GM21360 (cell line): ENCODE results near the gene TARBP1.
"Not testable (repeated sequence)": the region's sequence is repeated elsewhere in the genome, so short reads cannot be mapped to it uniquely, and the experiment has no call there.

Experiments used
- ATAC-seq: cut with Tn5 transposase; IDR thresholded peaks from one replicate; pipeline ENCODE4 v1.9.1; 2021; ENCODE audit warnings: mild to moderate bottlenecking, moderate library complexity; ENCODE audit not compliant: unreplicated experiment

The TARBP1 gene

DNA sequence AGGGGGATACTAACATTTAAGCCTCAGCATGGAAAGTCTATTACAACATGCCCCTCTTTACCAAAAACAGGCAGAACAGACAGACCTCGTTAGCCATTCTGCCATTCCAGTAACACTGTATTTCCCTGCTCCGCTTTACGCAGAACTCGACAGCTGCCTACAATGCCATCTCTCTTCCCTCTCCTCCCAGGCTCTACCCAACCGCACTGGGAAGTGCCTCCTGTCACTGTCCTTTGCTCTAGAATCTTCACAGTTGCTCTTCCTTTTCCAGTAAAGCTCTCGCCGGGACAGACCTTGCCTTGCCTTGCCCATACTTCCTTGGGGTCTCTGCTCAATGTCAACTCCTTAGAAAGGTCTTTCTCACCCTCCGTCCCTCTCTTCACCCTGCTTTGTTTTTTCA lies 82.9 kb downstream of the TARBP1 start:
- ATAC-seq, result no peak

DNA sequence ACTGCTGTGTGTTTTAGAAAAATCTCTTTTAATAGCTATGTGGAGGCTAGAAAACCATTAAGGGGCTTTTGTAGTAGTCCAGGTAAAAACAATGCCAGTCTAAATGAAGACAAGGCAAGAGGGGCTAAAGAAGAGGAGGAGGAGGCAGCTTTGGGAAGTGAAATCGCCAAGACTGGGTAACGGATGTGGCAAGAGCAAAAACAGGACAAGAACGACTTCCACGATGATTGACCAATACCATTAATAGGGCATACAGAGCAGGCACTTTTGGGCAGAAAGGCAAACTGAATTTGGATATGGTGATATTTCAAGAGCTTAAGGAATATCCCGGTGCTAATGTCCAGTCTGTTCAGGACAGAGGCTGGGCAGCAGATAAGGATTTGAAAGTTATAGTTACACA lies 83.7 kb downstream of the TARBP1 start:
- ATAC-seq, result no peak

DNA sequence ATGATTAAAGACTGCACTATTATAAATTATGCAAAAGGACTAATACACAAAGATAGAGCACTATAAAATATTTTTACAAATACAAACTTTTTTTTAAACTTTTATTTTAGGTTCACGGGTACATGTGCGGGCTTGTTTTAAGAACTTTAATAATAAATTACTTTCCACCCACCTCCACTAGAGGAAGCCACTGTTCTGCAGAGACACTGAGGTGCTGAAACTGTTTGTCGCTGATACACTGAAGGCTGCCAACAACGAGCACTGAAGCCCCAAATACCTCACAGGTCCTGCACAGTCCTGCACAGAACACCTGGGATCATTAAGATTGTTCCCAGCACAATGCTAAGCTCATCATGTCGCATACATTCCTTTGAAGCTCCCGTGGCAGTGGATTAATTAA lies 85.8 kb downstream of the TARBP1 start:
- no peak for ATAC-seq

DNA sequence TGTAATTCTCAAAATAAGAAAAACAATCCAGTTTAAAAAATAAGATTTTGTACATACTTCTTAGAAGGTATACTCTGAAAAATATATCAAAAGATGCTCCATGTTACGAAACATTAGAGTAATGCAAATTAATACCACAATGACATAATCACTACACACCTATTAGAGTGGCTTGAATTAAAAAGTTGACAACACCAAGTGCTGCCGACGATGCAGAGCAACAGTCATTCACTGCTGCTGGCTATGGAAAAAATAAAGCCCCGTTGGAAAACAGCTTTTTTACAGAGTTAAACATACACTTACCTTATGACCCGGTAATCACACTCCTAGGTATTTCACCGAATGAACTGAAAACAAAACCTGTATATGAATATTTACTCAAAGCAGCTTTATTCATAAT lies 90.9 kb downstream of the TARBP1 start:
- ATAC-seq, result no peak

DNA sequence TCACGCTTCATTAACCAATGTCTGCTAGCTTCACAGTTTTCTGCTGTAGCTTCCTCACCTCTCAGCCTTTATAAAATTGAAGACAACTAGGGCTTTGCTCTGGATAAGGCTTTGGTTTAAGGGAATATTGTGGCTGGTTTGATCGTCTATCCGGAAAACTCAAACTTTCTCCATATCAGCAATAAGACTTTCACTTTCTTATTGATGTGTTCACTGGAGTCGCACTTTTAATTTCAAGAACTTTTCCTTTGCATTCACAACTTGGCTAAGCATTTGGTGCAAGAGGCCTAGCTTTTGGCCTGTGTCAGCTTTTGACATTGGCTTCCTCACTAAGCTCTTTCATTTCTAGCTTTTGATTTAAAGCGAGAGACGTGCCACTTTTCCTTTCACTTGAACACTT lies 92.9 kb downstream of the TARBP1 start:
- no peak for ATAC-seq

DNA sequence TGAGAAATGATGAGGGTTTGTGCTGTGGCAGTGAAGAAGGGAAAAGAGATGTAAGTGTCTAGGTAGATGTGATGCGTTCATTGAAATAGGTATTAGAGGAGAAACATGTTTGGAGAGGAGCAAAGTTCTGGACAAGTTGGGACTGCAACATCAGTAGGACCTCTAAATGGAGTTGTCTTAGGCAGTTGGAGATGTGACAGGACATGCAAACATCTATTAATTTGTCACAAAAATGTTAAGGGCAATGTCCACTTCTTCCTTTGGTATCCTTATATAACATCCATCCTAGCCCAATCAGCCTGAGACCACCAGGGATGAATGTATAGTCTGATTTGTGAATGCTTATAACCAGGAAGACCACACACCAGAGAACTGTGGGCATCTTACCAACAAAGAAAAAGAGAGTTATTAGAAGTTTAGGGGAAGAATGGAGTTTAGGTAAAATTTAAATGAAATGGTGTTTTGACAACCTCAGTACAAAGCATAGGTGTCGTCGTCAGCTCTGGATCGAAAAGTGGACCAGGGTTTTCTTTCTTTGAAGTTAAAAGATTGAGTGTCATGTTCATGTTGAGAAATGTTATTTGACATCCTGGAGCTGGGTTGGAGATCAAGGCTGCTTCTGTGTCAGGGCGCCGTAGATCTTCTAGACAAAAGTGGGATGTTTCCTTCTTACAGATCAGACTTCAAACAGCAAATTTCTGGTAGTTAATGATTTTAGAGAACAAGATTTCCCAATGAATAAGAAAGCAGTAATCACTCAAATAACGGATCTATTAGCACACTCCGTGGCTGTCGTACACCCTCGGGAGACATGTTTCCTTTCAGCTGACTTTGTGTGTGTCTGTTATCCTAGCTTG lies 97.1 kb downstream of the TARBP1 start:
- ATAC-seq, result no peak

DNA sequence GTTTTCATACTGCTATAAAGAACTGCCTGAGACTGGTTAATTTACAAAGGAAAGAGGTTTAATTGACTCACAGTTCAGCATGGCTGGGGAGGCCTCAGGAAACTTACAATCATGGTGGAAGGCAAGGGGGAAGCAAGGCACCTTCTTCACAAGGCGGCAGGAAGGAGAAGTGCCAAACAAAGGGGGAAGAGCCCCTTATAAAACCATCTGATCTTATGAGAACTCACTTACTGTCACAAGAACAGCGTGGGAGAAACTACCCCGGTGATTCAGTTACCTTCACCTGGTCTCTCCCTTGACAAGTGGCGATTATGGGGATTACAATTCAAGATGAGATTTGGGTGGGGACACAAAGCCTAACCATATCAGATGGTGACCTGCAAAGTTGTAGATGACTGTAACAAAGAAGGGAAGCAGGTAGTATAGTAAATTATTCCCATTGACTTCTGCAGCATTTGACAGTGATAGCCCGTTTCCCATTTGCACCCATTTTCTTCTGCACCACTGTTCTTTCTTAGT lies 99.3 kb downstream of the TARBP1 start:
- ATAC-seq, result not testable (repeated sequence)

DNA sequence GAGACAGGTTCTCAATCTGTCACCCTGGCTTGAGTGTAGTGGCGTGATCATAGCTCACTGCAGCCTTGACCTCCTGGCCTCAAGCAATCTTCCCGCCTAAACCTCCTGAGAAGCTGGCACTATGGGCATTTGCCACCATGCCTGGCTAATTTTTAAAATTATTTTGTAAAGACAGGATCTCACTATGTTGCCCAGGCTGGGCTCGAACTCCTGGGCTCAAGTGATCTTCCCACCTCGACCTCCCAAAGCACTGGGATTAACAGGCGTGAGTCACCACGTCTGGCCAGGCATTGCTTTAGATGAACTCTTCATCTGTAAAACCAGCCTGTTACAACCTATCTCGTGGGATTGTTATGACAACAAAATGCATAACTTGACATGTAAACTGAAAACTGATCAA lies 103.3 kb downstream of the TARBP1 start:
- no peak for ATAC-seq

DNA sequence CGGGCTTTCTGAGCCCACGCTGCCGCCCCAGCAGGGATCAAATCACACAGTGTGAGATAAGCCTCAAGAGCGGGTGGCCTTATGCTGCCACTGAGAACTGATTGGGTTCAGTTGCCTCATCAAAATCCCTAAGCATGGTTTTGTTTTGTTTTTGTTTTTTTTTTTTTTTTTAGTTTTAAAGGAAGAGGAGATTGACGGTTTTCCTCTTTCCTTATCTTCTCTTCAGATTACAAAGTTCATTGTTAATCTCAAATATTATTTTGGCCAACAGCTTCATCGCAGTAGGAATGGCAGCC lies 105.1 kb downstream of the TARBP1 start:
- ATAC-seq, result no peak

DNA sequence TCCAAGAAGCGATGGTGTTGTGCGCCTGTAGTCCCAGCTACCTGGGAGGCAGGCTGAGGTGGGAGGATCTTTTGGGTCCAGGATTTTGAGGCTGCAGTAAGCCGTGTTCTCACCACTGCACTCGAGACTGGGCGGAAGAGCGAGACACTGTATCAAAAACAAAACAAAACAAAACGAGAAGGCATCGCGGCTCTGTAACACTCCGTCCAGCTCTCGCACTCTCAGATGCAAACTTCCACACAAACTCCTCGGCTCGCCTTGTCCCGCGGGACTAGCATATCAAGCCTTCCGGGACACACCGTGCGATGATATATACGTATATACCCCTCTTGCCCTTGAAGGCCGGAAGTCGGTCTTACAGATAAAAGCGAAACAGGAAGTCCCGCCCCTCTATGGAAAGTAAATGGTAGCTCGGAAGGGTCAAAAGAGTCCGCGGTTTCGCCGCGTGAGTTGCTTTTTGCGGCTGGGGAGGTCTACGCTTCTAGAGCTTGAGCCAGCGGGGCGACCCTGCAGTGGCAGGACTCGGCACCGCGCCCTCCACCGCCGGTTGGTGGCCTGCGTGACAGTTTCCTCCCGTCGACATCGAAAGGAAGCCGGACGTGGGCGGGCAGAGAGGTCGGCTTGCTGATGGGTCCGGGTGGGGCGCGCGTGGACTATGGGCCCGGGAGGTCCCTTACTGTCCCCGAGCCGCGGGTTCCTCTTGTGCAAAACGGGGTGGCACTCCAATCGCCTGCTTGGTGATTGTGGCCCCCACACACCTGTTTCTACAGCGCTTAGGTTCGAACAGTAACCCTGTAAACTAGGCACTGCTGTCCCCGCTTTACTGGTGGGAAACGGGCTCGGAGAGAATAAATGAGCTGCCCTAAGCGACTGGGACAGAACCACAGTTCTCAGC lies 105.7 kb downstream of the TARBP1 start, which contains the start of gene COA6:
Gene COA6 (plus strand): TSS at position 393 of the 895 bp plus-strand sequence. CDS start 11 bp downstream, at position 404.
- ATAC-seq, result peak; percentile 89

DNA sequence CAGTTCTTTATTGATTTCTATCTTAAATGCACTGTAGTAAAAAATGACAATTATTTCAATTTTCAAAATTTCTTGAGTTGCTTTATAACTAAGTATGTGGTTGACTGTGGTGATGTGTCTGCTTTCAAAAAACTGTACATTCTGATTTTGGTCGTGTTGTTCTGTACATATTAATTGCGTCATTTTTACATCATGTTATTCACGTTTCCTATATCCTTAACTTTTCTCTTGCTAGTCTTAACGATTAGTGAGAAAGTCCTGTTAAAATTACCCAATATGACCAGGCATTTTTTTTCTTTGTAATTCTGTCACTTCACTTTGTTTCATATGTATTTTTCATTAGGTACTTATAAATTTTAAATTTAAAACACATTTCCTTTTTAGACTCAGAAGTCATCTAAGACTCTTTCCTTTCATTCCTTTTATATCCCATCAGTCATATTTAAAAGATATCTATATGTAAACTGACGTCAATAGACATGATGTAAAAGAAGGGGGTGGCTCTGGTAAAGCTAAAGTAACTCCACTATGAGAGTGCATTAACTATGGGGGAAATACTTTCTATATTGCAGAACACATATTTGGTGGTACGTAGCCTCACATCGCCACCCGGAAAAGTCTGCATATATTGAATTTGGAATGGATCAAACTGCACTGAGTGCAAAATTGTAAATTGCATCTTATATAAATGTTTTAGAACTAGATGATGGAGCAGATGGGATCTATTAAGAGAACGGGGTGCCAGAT lies 106.8 kb downstream of the TARBP1 start:
- no peak for ATAC-seq

DNA sequence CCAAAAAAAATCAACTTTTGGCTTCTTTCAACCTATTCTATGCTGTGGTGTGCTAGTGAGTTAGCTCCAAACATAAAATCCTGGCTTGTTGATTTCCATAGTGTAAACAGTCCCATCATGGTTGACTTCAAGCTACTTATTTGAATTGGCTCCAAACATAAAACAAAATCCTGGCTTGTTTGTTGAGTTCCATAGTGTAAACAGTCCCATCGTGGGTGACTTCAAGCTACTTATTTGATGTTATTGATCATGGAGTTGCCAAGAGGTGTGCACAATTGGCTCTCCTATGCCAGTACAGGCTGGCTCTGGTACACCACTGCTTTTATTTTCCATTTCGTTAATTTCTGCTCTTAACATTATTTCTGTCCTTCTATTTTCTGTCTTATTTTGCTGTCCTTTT lies 107.6 kb downstream of the TARBP1 start:
- ATAC-seq, result no peak

DNA sequence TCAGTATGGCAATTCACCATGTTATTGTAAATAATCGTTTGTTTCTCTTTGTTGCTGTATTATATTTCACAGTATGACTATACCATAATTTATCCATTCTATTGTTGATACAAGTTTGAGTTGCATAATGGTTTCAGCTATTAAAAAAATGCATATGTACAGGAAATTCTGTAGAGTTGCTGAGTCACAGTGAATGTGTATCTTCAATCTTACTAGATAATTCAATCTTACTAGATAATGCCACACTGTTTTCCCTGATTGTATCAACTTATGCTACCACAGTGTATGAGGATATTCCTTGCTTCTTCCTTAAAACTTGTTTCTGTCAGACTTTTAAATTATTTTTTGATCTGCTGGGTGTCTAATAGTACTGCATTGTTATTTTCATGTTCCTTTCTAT lies 109.2 kb downstream of the TARBP1 start:
- ATAC-seq, result no peak

DNA sequence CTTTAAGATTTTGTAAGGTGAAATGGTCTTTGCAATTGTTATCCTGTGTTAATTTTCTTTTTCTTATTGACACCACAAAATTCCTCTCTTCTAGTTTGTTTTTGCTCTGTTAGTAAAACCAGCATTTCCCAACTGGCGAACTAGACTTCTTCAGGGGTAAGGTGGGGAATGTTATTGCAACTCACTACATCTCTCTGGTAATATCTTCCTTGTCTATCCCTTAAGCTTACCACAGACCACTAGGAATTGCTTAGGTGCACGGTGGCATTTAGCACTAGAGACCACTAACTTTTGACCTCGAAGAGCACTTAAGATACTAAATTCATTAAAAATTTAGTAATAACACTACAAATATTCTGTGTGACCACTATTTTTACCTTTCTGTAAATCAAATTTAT lies 109.9 kb downstream of the TARBP1 start:
- ATAC-seq, result no peak

DNA sequence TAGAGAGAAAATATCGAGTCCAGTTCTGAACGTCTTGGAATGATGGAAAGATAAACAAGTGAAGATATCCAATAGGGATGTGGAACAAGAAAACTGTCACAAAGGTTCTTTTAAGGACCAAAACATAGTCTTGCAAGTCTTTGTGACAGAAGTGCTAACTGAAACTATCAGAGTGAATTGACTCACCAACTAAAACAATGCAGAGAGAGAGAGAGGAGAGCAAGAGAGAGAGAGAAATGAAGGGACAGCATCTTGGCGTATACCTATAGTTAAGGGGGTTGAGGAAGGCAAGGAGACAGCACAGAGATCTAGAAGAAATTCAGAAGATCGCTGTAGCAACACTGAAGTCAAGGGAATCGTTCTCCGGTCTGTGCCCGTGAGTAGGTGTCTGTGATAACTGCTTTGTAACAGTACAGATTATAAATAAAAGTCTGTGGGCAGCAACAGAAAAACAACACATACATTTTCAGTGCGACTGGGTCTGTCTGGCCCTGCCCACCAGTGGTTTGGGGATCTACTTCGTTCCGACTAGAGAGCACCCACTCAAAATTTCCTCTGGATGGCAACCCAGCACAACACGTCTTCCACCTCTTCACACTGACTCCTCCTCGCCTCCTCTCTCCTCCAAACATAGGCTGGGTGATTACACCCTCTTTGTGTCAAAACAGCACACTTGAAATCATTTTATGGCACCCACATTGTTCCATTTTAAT lies 110.5 kb downstream of the TARBP1 start:
- ATAC-seq, result no peak

DNA sequence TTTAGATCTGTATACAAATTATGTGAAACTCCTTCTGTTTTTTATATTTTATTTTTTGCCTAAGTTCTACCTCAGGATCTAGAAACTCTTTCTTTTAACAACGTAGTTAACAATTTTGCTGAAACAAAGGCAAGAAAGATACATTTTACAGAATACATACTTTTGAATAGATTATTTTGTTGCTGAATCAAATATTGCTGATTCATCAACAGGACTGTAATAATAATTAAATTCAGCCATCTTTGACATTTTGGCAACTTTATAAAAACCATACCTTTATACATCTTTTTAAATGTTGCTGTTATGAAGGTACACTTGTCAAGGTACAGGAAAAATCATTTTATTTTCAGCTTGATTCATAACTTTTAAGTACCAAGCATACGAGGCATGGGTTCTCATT lies 116.4 kb downstream of the TARBP1 start:
- no peak for ATAC-seq

DNA sequence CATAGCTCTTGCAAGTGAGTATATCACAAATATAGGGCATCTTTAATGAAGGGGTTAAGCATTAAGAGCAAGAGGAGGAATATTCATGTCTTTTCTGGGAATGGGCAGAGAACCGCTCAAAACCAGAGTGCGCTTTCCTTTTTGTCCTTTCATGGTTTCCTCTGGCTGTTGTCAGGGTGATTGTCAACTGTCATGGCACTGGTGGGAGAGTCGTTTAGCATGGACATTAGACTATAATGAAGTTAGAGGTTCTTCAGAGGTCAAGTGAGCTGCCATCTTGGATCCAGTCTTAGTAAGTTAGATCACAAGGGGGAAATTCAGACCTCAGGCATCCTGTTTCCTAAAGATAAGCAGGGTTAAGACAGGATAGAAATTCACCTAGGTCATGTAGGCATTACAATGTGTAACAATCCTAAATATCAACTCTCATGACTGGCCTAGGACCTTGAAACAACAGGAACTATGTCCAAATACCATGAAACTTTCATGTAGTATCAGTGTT lies 117.8 kb downstream of the TARBP1 start:
- ATAC-seq, result no peak

DNA sequence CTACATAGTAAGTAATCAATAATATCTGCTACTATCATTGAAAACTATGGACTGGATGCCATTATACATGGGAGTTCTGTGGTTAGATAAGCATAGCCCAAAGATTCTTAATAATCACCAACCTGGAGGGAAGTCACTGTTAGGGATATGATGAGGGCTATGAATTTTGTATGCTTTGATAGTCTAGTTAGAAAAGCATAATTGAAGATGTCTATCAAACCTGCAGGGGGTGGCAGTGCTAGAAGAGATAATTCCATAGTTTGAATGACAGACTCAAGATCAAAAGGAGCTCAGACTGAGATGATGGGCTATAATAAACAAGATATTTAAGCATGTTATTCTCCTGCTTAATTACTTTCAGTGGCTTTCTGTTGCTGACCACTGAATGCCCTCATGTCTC lies 121.1 kb downstream of the TARBP1 start:
- ATAC-seq, result no peak

DNA sequence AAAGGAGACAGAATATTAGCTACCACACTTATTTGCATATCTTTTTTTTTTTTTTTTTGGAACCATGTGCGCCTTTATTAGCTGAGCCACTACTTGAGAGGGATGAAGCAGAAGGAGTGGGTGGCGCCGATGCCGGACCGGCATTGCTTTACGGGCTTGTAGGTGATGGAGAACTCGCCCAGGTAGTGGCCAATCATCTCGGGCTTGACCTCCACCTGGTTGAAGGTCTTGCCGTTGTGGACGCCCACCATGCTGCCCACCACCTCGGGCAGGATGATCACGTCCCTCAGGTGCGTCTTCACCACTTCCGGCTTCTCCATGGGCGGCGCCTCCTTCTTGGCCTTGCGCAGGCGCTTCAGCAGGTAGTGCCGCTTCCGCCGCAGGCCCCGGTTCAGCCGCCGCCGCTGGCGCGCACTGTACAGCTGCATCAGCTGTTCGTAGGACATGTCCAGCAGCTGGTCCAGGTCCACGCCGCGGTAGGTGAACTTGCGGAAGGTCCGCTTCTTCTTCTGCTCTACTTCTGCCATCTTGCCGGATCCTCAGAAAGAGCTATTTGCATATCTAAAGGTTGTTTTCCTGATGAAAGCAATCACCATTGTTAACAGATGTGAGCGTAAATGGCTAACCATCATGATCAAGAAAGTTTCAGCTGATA lies 122.2 kb downstream of the TARBP1 start:
- ATAC-seq, result peak; percentile 41
